Fibroblast of skin of abdomen (primary cell): ENCODE measurements around the gene MEIOSIN.
"Not testable (repeated sequence)": the region's sequence is repeated elsewhere in the genome, so short reads cannot be mapped to it uniquely, and the experiment has no call there.

ENCODE experiments used
- DNase-seq: peaks from one replicate; pipeline ENCODE4 v3.0.0-alpha.2; 2013

The MEIOSIN gene

GRCh38 chr19:45717983-45718650 lies 15.1 kb upstream of the MEIOSIN start:
- no peak for DNase-seq

- not testable (repeated sequence) for DNase-seq
These were observed 13.2 kb upstream of the MEIOSIN start for GRCh38 chr19:45720065-45720464.

- DNase-seq: not testable (repeated sequence)
These were observed 4.6 kb upstream of the MEIOSIN start for GRCh38 chr19:45728683-45729082.

- no peak for DNase-seq
These were observed 3.4 kb upstream of the MEIOSIN start for GRCh38 chr19:45729800-45730290.

- DNase-seq: peak; percentile 99
These were observed 2.6 kb upstream of the MEIOSIN start, which contains the start of gene FBXO46 for GRCh38 chr19:45730368-45731288. Gene FBXO46, minus strand, starts transcription at chr19:45730896. Its CDS starts 17,401 bp downstream, at chr19:45713495.

- no peak for DNase-seq
These were observed 6.5 kb downstream of the MEIOSIN start for GRCh38 chr19:45739498-45740439.

GRCh38 chr19:45742969-45743368 lies 9.7 kb downstream of the MEIOSIN start:
- DNase-seq: no peak

- no peak for DNase-seq
These were observed 12.4 kb downstream of the MEIOSIN start for GRCh38 chr19:45745606-45746005.

GRCh38 chr19:45746866-45747265 lies 13.6 kb downstream of the MEIOSIN start:
- DNase-seq: no peak

- DNase-seq: no peak
These were observed 14.3 kb downstream of the MEIOSIN start for GRCh38 chr19:45747513-45747912.

- DNase-seq: not testable (repeated sequence)
These were observed 18.2 kb downstream of the MEIOSIN start for GRCh38 chr19:45751483-45751882.

- no peak for DNase-seq
These were observed 19.4 kb downstream of the MEIOSIN start for GRCh38 chr19:45752639-45753038.

GRCh38 chr19:45753548-45753947 lies 20.3 kb downstream of the MEIOSIN start:
- no peak for DNase-seq

- no peak for DNase-seq
These were observed 21.1 kb downstream of the MEIOSIN start for GRCh38 chr19:45754323-45754722.

GRCh38 chr19:45757695-45758094 lies 24.5 kb downstream of the MEIOSIN start:
- no peak for DNase-seq

GRCh38 chr19:45758921-45759320 lies 25.7 kb downstream of the MEIOSIN start:
- no peak for DNase-seq

GRCh38 chr19:45761714-45762113 lies 28.5 kb downstream of the MEIOSIN start:
- DNase-seq: no peak

GRCh38 chr19:45762870-45763631 lies 29.8 kb downstream of the MEIOSIN start:
- no peak for DNase-seq

- no peak for DNase-seq
These were observed 30.6 kb downstream of the MEIOSIN start for GRCh38 chr19:45763691-45764294.

- no peak for DNase-seq
These were observed 31.2 kb downstream of the MEIOSIN start for GRCh38 chr19:45764475-45764874.
